Keratinocyte (primary cell): ENCODE results near the gene BRD7. TPM values are rescaled to one million over a fixed set of nuclear protein-coding genes. Genes with fewer than 3 reads are reported as not detected.

Source experiments
- DNase-seq: peaks from one replicate; pipeline ENCODE4 v3.0.0-alpha.2; 2011; ENCODE audit warnings: low read depth, missing footprints, low spot score
- FAIRE-seq: peaks from 2 replicates; lab custom pipeline; 2011; peaks lifted over from hg19 to GRCh38; lab: Jason Lieb, UNC
- H2AFZ ChIP-seq: 2 replicates; pipeline ENCODE4 v1.6.0; 2012; ENCODE audit warnings: low read length, control low read depth, inconsistent platforms; ENCODE audit not compliant: control insufficient read depth
- H3K27ac ChIP-seq: 2 replicates; pipeline ENCODE4 v1.5.1; 2011; ENCODE audit warnings: low read length; ENCODE audit not compliant: control insufficient read depth, insufficient read depth
- H3K27me3 ChIP-seq: 3 replicates; pipeline ENCODE4 v1.6.0; 2011; ENCODE audit warnings: low read length; ENCODE audit not compliant: control insufficient read depth, insufficient read depth; ENCODE audit errors: extremely low read depth
- H3K36me3 ChIP-seq, 2 experiments: 2 replicates in 1 of 2; 3 replicates in 1 of 2; pipeline ENCODE4 v1.5.1; 2011; ENCODE audit warnings: low read length in 2 of 2, mild to moderate bottlenecking in 1 of 2; ENCODE audit not compliant: control insufficient read depth in 2 of 2, insufficient read depth in 2 of 2; ENCODE audit errors: extremely low read depth in 1 of 2
- H3K4me1 ChIP-seq: 3 replicates; pipeline ENCODE4 v1.5.1; 2011; ENCODE audit warnings: low read length; ENCODE audit not compliant: control insufficient read depth, insufficient read depth; ENCODE audit errors: extremely low read depth
- H3K4me2 ChIP-seq: 3 replicates; pipeline ENCODE4 v1.6.0; 2011; ENCODE audit warnings: low read depth, low read length; ENCODE audit not compliant: control insufficient read depth, insufficient read depth; ENCODE audit errors: extremely low read depth
- H3K4me3 ChIP-seq, 3 experiments: fragments of 200-600 bp in 1 of 3; sonication (generic) in 1 of 3; 2 replicates in 2 of 3; 3 replicates in 1 of 3; pipeline ENCODE4 v1.5.1; 2011 to 2016; ENCODE audit warnings: low read length in 3 of 3, mild to moderate bottlenecking in 3 of 3, control low read depth in 2 of 3, inconsistent platforms in 1 of 3, low read depth in 1 of 3, mixed read lengths in 1 of 3, mixed run types in 1 of 3, moderate library complexity in 1 of 3; ENCODE audit not compliant: control insufficient read depth in 2 of 3, insufficient read depth in 2 of 3; ENCODE audit errors: extremely low read depth in 1 of 3
- H3K79me2 ChIP-seq: 2 replicates; pipeline ENCODE4 v1.6.0; 2012; ENCODE audit warnings: low read length; ENCODE audit not compliant: control insufficient read depth, insufficient read depth
- H3K9ac ChIP-seq: 3 replicates; pipeline ENCODE4 v1.6.0; 2011; ENCODE audit warnings: low read length; ENCODE audit not compliant: control insufficient read depth, insufficient read depth; ENCODE audit errors: extremely low read depth
- H3K9me1 ChIP-seq: 3 replicates; pipeline ENCODE4 v1.6.0; 2011; ENCODE audit warnings: low read length; ENCODE audit not compliant: control insufficient read depth, insufficient read depth; ENCODE audit errors: extremely low read depth
- H3K9me3 ChIP-seq: 2 replicates; pipeline ENCODE4 v1.5.1; 2012; ENCODE audit warnings: low read depth, low read length; ENCODE audit not compliant: control insufficient read depth
- H4K20me1 ChIP-seq: 3 replicates; pipeline ENCODE4 v1.6.0; 2011; ENCODE audit warnings: low read length; ENCODE audit not compliant: control insufficient read depth, insufficient read depth; ENCODE audit errors: extremely low read depth
- CTCF ChIP-seq, 3 experiments: IDR thresholded peaks in 1 of 3; conservative IDR thresholded peaks in 1 of 3; optimal IDR thresholded peaks in 1 of 3; 2 replicates in 2 of 3; 3 replicates in 1 of 3; pipeline versions ENCODE3 to v1.5.1; 2011; ENCODE audit warnings: low read length in 3 of 3, mild to moderate bottlenecking in 3 of 3, moderate library complexity in 2 of 3, control low read depth in 1 of 3, inconsistent platforms in 1 of 3; ENCODE audit not compliant: insufficient read depth in 2 of 3; ENCODE audit errors: extremely low read depth in 1 of 3
- EZH2 ChIP-seq: IDR thresholded peaks from one replicate; pipeline ENCODE4 v1.6.1; 2012; ENCODE audit warnings: inconsistent platforms, mild to moderate bottlenecking, low read length, moderate library complexity
- dilution Hi-C: fragments of 300-500 bp; cut with MboI; formaldehyde crosslinking; loops from one replicate; pipeline ENCODE4 v1.7.0; 2020; ENCODE audit warnings: low sequenced_read_pairs; ENCODE audit not compliant: extremely low pct_ligation_motif_present
- polyA plus RNA-seq, 5 experiments: library from polyadenylated mRNA; depleted of rRNA in 3 of 5; stranded (reverse) in 3 of 5; stranded (forward) in 1 of 5; unstranded in 1 of 5; fragments of >200 nt; gene quantifications; 1 replicate in 1 of 5; 2 replicates in 3 of 5; 3 replicates in 1 of 5; pipeline versions ENCODE4 v1.2.1 to v1.2.3, GENCODE V29; 2011 to 2012; ENCODE audit warnings: missing spikeins in 2 of 5, low read depth in 1 of 5, low replicate concordance in 1 of 5

Gene BRD7
- polyA plus RNA-seq, 1 donor (not counting 4 experiments of a cell fraction or from before 2014, with no cell fraction given) = 66.6 TPM

- FAIRE-seq (no peak), DNase-seq (no peak)
- Histone ChIP-seq H3K4me3 (no peak overlapping the region), H3K79me2 (peaks cover 2% of the 10 kb centered on the region), H3K9me1 (no peaks in the 10 kb centered on the region), H3K27me3 (no peaks in the 10 kb centered on the region), H3K9me3 (no peaks in the 10 kb centered on the region), H3K4me1 (no peaks in the 10 kb centered on the region), H3K4me2 (no peak overlapping the region), H3K9ac (no peak overlapping the region), H2AFZ (no peak overlapping the region), H3K36me3 (peaks cover 10 to 12% of the 10 kb centered on the region in 2 experiments), H3K27ac (no peak overlapping the region), H4K20me1 (peaks cover 2% of the 10 kb centered on the region)
- TF ChIP-seq CTCF (optimal IDR thresholded peaks at IDR 0.05 in 1 of 3, IDR thresholded peaks at IDR 0.05 in 1 of 3, conservative IDR thresholded peaks at IDR 0.05 in 1 of 3; ENCODE audit: extremely low read depth in 1 of 3, insufficient read depth in 2 of 3, low read length in 3 of 3) = no peak
- TF ChIP-seq EZH2 = no peak
- dilution Hi-C loops = no loop called here
Measured at GRCh38 chr16:50331570-50331969, 37.2 kb downstream of the BRD7 start.

GRCh38 chr16:50329446-50330189 lies 39.2 kb downstream of the BRD7 start:
- FAIRE-seq (no peak), DNase-seq (no peak)
- no peak overlapping the region for H3K9ac ChIP-seq
- peaks cover 17 to 18% of the 10 kb centered on the region in 2 experiments for H3K36me3 ChIP-seq
- H4K20me1 ChIP-seq = peaks cover 2% of the 10 kb centered on the region
- H2AFZ ChIP-seq = no peak overlapping the region
- dilution Hi-C loops = no loop called here
- no peak overlapping the region for H3K4me3 ChIP-seq
- H3K79me2 ChIP-seq = peaks cover 2% of the 10 kb centered on the region
- H3K27me3 ChIP-seq = no peaks in the 10 kb centered on the region
- no peaks in the 10 kb centered on the region for H3K9me1 ChIP-seq
- H3K4me1 ChIP-seq = no peaks in the 10 kb centered on the region
- H3K9me3 ChIP-seq = no peaks in the 10 kb centered on the region
- H3K27ac ChIP-seq = no peak overlapping the region
- TF ChIP-seq CTCF (optimal IDR thresholded peaks at IDR 0.05 in 1 of 3, IDR thresholded peaks at IDR 0.05 in 1 of 3, conservative IDR thresholded peaks at IDR 0.05 in 1 of 3; ENCODE audit: extremely low read depth in 1 of 3, insufficient read depth in 2 of 3, low read length in 3 of 3) (no peak), EZH2 (no peak)
- H3K4me2 ChIP-seq = no peak overlapping the region
